ENCODE results near the gene NFATC4. TPM values are rescaled to one million over a fixed set of nuclear protein-coding genes. Genes with fewer than 3 reads are reported as not detected.

Gene NFATC4
- total and polyA plus RNA-seq, 9 donors: 25.9 to 288 (median 157) TPM

- TF ChIP-seq POLR2A (IDR thresholded peaks at IDR 0.05): no peak
- TF ChIP-seq EP300 (IDR thresholded peaks at IDR 0.05): no peak
- TF ChIP-seq CTCF (IDR thresholded peaks at IDR 0.05): no peak
- intact Hi-C loops (cut with DNase I): no loop called here
Measured at GRCh38 chr14:24418492-24418873, 50.5 kb downstream of the NFATC4 start.

GRCh38 chr14:24422261-24422660 lies 54.3 kb downstream of the NFATC4 start:
- intact Hi-C loops (cut with DNase I): no loop called here
- Histone ChIP-seq H3K36me3 (no peaks in the 10 kb centered on the region), H3K27ac (no peak overlapping the region), H3K9me3 (no peaks in the 10 kb centered on the region), H3K4me1 (ENCODE audit: insufficient read depth) (peaks cover 18% of the 10 kb centered on the region), H3K27me3 (no peaks in the 10 kb centered on the region), H3K4me3 (no peak overlapping the region)
- TF ChIP-seq POLR2A (IDR thresholded peaks at IDR 0.05): no peak
- no peak for TF ChIP-seq EP300 (IDR thresholded peaks at IDR 0.05)
- no peak for TF ChIP-seq CTCF (IDR thresholded peaks at IDR 0.05)
- 82 to 89% (median 83%) methylated on average over 4 of the region's 4 CpGs for WGBS, 3 donors
- DNase-seq: no peak

More at GRCh38 chr14:24418492-24418873, 50.5 kb downstream of the NFATC4 start:
- no peaks in the 10 kb centered on the region for H3K36me3 ChIP-seq
- peak overlapping the region in 1 of 2 donors; percentile 29 for H3K27ac ChIP-seq
- WGBS, 3 donors: 6 to 18% (median 9%) methylated on average over 6 of the region's 6 CpGs
- no peak overlapping the region for H3K4me3 ChIP-seq
- no peaks in the 10 kb centered on the region for H3K9me3 ChIP-seq
- peaks cover 13% of the 10 kb centered on the region for H3K4me1 ChIP-seq (ENCODE audit: insufficient read depth)
- no peaks in the 10 kb centered on the region for H3K27me3 ChIP-seq
- peak in 3 of 5 donors; percentile 42 to 51 (median 44) for DNase-seq

GRCh38 chr14:24422694-24423601 lies 55.0 kb downstream of the NFATC4 start:
- no peaks in the 10 kb centered on the region for H3K36me3 ChIP-seq
- H3K27ac ChIP-seq: no peak overlapping the region
- no peaks in the 10 kb centered on the region for H3K9me3 ChIP-seq
- intact Hi-C loops (cut with DNase I): no loop called here
- DNase-seq: no peak
- no peaks in the 10 kb centered on the region for H3K27me3 ChIP-seq
- no peak overlapping the region for H3K4me3 ChIP-seq
- 80 to 81% (median 81%) methylated on average over 12 of the region's 12 CpGs for WGBS, 3 donors
- H3K4me1 ChIP-seq (ENCODE audit: insufficient read depth): peaks cover 15% of the 10 kb centered on the region
- no peak for TF ChIP-seq CTCF (IDR thresholded peaks at IDR 0.05)
- TF ChIP-seq POLR2A (IDR thresholded peaks at IDR 0.05): no peak
- no peak for TF ChIP-seq EP300 (IDR thresholded peaks at IDR 0.05)

GRCh38 chr14:24425704-24426103 lies 57.7 kb downstream of the NFATC4 start:
- intact Hi-C loops (cut with DNase I): no loop called here
- H3K4me3 ChIP-seq: no peak overlapping the region
- no peaks in the 10 kb centered on the region for H3K9me3 ChIP-seq
- H3K27ac ChIP-seq: no peak overlapping the region
- TF ChIP-seq EP300 (IDR thresholded peaks at IDR 0.05) (no peak), POLR2A (IDR thresholded peaks at IDR 0.05) (no peak), CTCF (IDR thresholded peaks at IDR 0.05) (no peak)
- peak in 1 of 5 donors; percentile 15 for DNase-seq
- no peaks in the 10 kb centered on the region for H3K36me3 ChIP-seq
- no peaks in the 10 kb centered on the region for H3K27me3 ChIP-seq
- WGBS, 3 donors: 1 to 8% (median 2%) methylated on average over 3 of the region's 3 CpGs
- peaks cover 10% of the 10 kb centered on the region for H3K4me1 ChIP-seq (ENCODE audit: insufficient read depth)
